HG03025 (cell line): ENCODE measurements around the gene CHD6.

ENCODE experiments used
- ATAC-seq: cut with Tn5 transposase; IDR thresholded peaks from one replicate; pipeline ENCODE4 v1.9.1; 2021; ENCODE audit warnings: mild to moderate bottlenecking, moderate library complexity; ENCODE audit not compliant: unreplicated experiment, low FRiP score

CHD6 gene

DNA sequence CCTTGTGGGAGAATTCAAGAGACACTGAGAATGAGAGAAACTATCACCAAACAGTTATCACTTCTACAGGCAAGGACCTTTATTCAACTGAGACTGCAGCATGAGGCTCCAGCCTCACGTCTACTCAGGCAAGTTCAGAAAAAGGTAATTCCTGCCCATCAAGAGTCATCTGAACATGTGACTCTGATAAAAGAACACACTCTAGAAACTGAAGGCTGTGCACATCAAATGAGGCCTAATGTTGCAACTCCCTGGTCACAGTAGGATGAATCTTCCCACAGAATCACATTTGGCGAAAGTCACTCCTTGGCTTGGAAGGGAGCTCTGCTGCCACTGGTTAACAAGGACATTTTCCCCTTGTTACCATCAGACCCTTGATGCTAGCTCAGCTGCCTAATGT is 180.3 kb downstream of the CHD6 start:
- no peak for ATAC-seq

DNA sequence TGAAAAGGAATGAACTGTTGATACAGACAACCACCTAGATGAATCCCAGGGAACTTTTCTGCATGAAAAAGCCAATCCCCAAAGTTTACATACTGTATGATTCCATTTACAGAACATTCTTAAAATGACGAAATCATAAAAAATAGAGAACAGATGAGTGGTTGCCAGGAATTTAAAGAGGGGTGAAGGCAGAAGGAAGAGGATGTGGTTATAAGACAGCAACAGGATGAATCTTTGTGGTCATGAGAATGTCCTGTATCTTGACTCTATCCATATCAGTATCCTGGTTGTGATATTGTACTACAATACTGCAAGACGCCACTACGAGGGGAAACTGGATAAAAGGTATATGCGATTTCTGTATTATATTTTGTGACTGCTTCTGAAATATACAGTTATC is 181.5 kb downstream of the CHD6 start:
- ATAC-seq, result no peak

DNA sequence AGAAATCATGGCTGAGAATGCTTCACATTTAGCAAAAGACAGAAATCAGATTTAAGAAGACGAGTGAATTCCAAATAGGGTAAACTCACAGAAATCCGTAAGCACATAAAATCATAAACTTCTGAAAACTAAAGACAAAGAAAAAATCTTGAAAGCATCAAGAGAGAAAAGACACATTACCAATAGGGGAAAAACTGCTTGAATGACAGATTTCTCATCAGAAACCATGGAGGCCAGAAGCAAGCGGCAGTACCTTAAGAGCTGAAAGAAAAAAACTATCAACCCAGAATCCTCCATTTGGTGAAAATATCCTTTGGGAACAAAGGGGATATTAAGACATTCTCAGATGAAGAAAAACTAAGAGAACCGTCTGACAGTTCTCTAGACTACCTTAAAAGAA is 185.0 kb downstream of the CHD6 start:
- ATAC-seq, result no peak

GRCh38 chr20:41432746-41433145 is 185.4 kb downstream of the CHD6 start:
- ATAC-seq, result no peak

DNA sequence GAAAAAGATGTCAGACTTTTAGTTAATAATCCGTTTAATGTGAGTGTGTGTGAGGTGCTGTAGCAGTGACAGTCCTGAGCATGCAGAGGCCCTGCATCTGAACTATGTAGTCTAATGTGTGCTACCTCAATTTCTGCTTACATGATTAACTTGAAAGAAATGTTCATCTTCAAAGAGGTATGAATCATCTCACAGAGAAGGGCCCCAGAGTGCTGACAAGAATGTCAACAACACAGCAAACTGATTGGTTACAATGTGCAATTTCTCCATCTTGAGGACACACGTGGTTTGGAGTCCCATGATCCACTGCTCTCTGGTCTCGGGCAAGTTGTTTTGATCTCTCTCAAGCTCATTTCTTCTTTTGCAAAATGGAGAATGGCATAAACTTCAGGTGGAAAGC is 189.9 kb downstream of the CHD6 start:
- no peak for ATAC-seq

DNA sequence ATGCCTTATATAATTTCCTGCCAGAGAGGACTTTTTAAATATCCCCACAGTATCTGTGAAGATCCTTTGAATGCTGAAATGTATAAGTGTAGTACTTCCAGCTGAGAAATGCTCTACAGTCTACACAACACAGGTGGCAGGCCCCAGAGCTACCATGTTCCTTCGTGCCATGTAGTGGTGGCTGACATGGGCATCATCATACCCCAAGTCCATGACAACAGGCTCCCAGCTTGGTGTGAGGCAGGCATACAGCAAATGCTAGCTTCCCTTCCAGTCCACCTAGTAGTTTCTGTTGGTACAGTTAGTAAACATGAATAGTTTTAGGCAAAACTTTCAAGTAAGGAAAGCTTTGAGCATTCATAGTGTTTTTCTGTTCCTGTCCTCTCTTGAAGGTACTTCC is 190.3 kb downstream of the CHD6 start:
- ATAC-seq, result no peak

DNA sequence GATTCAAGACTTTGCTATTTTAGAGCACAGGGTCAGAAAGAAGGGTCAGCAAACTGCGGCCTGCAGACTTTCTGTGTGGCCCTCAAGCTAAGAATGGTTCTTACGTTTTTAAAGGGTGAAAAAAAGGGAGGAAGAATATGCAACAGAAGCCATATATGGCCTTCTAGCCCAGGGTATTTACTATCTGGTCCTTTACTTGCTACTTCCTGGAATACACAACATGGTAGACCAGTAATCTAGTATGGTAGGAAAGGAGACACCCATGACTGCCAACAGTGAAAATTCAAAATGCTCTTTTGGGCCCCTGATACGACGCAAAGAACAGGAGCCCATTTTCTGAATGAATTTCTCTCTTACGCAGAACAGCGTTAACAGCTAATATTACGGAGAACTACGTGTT is 191.2 kb downstream of the CHD6 start:
- no peak for ATAC-seq

GRCh38 chr20:41426086-41426830 is 191.9 kb downstream of the CHD6 start:
- ATAC-seq, result no peak

DNA sequence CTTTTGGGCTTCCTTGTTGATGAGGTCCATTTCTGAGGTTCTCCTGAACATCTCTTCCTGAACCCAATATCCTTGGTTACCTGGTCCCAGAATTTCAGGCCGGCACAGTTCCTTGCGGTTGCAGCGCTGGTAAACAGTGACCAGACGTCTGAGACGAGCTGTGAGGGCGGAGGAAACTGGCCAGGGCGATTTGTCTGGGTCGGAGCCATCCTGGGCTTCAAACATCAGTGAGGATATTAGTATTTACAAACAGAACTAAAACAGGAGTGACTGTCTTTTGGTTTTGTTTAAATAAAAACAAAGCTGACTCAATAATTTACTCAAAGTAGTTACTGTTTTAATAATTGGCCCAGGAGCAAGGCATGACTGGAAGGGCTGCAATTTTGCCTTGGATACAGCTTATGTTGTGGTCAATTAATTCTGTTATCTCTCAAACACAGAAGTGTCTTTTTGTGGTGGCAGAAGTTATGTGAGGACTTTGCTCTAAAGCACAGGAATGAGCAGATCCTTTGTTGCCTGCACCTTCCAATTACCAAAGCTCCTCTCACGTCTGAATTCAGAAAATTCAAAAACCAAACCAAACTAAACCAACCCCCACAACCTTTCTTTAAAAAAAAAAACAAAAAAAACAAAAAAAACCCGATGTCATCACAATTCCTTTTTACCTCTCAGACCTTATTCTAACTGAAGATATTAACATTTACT is 192.8 kb downstream of the CHD6 start:
- ATAC-seq, result no peak

DNA sequence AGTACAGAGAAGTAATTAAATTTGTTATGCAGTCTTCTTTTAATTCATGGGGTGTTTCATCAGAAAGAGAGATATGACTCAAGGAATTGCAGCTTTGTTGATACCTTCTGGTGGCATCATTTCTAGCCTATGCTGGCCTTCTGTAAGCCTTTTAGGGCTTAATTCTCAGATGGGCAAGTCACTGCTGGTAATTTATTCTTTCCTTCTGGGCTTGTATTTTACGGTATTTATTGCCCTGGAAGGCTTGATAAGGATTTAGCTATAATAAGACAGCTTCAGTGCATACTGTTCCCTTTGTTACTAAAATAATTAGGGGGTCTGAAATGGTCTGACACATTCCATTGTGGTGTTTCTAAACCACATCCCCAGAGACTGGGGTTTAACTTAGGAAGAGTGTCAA is 193.6 kb downstream of the CHD6 start:
- ATAC-seq, result no peak

DNA sequence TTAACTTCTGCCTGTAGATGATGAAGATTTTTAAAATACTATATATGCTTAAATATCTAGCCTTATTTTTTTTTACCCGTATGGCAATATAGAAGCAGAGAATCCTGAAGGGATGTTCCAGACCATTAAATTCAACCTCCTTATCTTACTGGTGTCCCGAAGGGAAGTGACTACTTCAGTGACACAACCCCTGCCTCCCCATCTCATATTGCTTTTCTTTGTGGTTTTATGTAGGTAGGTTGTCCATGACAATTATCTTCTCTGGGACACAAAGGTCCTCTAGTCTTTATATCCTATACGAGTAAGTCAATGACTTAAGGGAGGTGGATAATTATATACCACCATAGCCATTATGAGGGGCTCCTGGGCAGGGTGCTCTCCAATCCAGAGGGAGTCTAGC is 194.2 kb downstream of the CHD6 start:
- ATAC-seq, result no peak

DNA sequence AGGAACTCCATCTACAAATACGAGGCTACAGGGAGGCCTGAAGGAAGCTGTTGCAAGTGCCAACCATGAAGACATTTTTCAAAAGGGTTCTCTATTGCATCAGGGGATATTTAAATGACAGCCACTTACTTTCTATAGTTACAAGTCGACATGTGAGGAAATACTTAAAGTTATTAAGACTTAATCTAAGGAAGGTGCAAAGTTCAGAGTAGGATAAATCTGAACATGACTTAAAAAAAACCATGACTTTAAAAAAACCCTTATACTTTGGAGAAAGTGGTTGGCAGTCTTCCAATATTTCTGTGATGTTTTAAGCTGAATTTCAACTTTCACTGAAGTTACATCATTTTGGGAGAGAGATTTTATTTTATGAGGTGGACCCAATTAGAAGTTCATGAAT is 195.2 kb downstream of the CHD6 start:
- ATAC-seq, result no peak

DNA sequence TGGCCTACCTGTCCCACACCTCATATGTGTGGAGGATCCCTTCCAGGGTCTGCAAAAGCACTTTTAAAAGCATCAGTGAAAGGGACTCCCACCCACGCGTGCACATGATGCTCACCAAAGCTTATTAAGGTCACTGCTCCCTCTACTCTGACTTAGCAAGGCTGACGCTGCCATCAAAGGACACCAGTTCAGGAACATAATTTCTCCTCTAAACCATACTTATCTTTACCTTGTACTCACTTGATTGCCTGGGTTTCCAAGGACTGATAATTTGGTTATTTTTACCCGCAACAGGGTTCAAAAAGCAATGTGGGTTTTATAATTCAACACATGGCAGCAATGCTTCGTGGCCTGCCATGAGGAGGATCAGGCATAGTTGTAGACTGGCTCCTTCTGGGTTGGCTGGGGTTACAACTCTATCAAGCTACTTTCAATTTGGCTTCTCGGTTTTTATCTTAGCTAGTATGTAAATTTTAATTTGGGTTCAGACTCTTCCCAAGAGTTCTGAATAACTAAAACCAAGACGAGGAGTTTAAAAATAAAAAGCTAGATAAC is 199.4 kb downstream of the CHD6 start:
- ATAC-seq, result no peak

- no peak for ATAC-seq
These were observed 200.1 kb downstream of the CHD6 start for GRCh38 chr20:41418031-41418430.

DNA sequence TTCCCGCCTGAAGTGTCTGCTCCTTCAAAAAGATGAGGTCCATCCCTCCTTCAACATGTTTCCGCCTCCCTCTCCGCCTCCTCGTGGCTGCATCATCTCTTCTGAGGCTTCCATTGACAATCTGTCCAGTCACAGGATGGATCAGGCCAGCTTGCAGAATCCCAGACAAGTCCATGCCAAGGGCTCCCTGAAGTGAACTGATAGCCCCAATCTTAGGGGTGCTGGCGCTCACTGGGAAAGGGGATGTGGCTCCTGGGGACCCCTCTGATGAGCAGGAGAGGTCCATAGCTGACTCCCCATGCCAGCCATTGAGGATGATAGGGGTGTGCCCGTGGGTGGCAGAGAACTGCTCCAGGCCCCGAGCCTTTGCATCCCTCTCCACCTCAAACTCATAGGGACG is 203.0 kb downstream of the CHD6 start:
- ATAC-seq, result no peak

GRCh38 chr20:41413169-41413568 is 205.0 kb downstream of the CHD6 start:
- ATAC-seq, result no peak

GRCh38 chr20:41412324-41413120 is 205.7 kb downstream of the CHD6 start:
- ATAC-seq, result no peak

DNA sequence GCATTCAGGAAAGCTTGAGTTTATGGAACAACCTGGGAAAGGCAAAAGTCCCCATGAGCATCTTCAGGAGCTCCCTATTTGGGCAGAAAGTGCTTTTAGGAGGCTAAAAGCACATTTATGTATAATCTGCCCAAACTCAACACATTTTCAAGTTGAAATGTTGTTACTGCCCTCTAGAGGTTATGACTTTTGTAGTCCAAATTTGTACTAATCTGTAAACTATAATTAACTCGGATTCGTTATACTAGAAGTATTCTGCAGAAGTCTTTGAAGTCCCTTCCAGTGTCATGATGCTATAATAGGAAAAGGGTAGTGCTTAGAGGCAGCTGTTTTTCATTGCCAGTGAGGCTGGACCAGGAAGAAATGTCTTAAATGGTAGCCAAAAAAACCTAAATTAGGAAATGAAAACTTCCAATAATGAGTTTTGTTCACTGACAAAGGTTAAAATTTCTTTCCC is 206.8 kb downstream of the CHD6 start:
- ATAC-seq, result no peak

DNA sequence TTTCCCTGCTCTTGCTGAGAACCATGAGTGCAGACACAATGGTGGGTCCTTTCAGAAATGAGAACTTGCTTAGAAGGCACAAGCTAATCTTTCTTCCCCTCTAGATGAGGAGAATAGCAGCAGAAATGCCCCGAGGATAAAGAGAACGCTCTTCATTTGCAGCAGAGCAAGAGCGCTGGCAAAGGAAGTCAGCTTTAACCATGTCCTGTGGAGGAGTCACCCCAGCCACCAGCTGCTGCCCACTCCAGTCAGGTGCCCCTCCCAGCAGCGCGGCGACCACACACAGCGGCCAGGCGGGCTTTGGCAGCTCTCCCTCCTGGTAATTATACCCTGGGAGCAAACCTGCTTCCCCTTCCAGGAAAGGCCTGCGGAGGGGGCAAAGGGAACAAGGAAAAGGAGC is 209.2 kb downstream of the CHD6 start:
- no peak for ATAC-seq

DNA sequence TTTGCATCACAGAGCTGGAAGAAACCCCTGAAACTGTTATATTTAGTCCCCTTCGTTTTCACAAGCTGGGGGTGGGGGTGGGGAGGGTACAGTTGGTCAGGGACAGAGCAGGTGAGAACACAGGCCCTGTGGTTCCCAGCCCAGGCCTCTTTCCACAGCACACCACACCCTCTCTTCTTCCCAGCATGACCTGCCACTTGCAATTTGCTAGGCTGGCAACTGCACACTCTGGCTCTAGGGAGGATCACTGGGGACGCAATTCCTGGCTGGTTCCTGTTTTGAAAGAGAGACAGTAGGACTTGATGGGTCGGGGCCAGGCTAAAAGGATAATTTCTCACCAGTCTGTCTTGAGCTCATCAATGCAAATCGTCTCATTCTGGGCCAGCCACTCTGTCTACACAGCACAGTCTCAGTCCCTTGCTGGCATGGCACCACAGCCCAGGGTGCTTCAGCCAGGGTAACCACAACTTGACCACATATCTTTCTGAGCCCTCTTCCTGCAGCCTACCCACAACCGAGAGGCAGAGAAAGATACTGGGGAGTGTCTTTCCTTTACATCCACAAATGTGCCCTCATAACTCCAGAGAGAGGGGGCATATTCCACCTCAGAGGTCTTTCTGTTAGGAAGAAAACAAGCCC is 209.9 kb downstream of the CHD6 start:
- no peak for ATAC-seq

GRCh38 chr20:41407607-41408006 is 210.6 kb downstream of the CHD6 start:
- ATAC-seq, result no peak
